HG02642 (cell line): ENCODE data around the gene EHD4.

ENCODE experiments used
- ATAC-seq: cut with Tn5 transposase; IDR thresholded peaks from one replicate; pipeline ENCODE4 v1.9.1; 2021; ENCODE audit warnings: mild to moderate bottlenecking; ENCODE audit not compliant: unreplicated experiment, poor library complexity

The EHD4 gene

GRCh38 chr15:41940441-41940857 lies 31.9 kb downstream of the EHD4 start:
- ATAC-seq = no peak

DNA sequence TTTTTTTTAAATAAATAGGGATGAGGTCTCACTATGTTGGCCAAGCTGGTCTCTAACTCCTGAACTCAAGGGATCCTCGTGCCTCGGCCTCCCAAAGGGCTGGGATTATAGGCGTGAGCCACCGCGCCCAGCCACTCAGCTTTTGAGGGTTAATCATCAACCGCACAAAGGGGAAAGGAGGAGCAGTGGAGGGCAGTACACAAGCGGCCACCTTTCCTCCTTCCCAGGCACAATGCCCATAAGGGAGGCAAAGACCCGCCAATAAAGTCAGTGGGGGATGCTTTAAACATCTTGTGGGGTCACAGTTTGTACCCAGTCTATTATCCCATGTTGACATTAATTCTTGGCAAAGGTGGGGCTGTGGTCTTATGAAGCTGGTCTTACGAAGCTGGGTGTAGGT lies 32.4 kb downstream of the EHD4 start:
- ATAC-seq = no peak

DNA sequence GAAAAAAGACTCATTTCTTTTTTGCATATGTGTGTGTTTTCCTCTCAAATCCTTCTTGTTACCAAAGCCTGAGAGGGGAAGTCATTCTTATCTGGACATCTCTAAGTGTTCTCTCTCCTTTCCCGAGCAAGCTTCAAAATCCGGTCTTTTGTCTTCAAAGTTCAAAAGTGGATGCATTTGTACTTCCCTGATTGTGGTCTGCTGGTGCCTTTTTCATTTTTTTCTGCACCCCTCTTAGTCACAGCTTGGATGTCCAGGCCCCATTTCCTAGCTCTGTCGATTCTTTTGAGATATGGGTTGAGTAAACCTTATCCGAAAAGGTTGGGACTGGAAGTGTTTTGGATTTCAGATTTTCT lies 34.8 kb downstream of the EHD4 start:
- ATAC-seq = no peak

GRCh38 chr15:41936649-41937567 lies 35.4 kb downstream of the EHD4 start:
- no peak for ATAC-seq

DNA sequence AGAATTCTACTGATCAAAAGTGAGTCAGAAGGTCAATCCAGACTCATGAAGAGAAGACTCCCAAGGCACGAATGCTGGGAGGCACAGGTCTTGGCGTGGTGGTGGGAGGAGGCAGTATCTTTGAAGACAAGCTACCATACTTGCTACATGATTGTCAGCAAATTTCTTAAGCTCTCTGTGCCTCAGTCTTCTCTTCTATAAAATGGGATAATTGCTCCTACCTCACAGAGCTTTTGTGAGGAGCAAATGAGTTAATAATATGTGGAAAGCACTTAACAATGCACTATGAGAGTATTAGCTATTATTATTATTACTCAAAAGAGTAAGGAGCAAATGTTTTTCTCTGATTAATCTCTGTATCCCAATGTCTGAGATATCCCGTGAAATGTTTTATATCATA lies 36.2 kb downstream of the EHD4 start:
- ATAC-seq = no peak

- no peak for ATAC-seq
Observed at GRCh38 chr15:41935566-41936020, 36.8 kb downstream of the EHD4 start.

DNA sequence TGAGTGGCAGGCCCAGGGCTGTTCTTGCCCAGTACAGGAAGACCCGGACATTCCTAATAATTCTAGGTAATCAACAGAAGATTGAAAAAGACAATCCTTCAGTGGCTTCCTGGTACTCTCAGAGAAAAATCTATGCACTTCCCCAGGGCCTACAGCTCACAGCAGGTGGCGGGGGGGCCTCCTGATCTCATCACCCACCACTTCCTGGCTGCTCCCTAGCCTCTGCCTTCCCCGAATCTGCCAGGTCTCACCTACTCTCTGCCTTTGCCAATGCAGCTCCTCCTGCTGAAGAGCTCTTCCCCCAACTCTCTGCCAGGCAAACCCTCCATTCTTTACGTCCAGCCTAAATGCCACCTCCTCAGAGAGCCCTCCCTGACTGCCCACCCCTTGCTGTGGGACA lies 37.5 kb downstream of the EHD4 start:
- ATAC-seq = no peak

- ATAC-seq = no peak
Observed at GRCh38 chr15:41933771-41934170, 38.6 kb downstream of the EHD4 start.

DNA sequence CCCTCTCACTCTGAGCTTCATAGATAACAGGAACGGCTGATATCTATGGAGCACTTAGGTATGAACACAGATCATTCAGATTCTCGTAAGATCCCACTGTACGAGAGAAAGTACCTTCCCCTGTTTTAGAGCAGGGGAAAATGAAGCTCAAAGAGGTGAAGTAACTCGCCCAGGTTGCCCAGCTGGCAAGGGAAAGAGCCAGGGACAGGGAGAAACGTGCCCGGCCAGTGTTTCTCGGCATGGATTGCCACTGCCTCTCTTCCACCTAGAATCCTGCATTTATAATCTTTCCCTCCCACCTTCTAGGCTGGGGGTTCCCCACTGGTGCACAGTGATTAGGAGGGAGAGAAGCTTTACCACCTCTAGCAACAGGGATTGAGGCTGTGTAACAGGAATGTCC lies 39.0 kb downstream of the EHD4 start:
- no peak for ATAC-seq

DNA sequence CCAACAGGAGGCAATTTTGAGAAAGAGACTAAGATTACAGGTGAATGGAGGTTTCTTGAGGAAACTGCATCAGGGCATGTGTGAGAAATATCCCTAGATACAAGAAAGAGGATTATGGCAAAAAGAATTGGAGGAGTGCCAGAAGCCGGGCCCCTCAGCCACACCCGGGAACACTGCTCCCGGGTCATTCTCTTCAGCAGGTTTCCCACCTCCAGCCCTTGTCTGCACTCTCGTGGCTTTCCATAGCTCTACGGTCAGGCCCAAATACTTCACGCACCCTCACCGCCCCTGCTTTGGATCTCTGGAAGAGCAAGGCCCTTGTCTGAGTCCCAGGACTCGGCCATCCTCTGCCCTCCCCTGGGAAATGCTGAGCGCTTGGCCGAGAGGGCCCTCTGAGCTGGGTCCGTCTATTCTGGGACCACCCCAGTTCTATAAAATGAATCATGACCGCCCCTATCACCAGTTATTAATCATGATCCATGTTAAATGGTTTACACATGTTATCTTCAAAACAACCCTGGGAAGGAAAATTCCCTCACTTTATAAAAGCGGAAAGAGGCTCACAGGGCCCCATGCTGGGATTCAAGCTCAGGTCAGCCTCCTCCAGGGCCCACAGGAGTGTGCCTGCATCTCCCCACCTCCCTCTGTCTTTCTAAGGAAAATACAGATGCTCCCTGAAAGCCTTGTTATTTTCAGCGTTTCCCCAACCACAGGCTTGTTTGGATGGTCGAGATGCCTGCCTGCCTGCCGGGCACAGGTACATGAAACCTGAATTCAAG lies 39.7 kb downstream of the EHD4 start:
- no peak for ATAC-seq

DNA sequence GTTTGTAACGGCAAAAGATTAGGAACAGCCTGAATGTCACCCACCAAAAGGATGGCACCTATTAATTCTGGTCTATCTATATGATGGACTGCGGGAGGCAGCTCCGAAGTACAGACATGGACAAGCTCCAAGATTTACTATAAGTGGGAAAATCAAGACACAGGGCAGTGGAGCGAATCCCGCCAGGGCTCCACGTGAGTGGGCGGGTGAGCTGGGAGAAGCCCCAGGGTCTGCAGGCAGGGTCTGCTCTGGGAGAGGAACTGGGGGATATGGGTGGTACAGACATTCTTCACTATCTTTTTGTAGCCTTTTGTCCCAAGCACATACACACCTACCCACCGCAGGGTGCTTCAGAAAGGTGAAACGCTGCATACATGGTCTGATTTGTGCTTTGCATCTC lies 40.3 kb downstream of the EHD4 start:
- ATAC-seq = no peak

- ATAC-seq = no peak
Observed at GRCh38 chr15:41930867-41931222, 41.5 kb downstream of the EHD4 start.

GRCh38 chr15:41930221-41930866 lies 42.0 kb downstream of the EHD4 start:
- no peak for ATAC-seq

- peak; percentile 84 for ATAC-seq
Observed at GRCh38 chr15:41928637-41929620, 43.4 kb downstream of the EHD4 start.

- ATAC-seq = no peak
Observed at GRCh38 chr15:41928100-41928499, 44.3 kb downstream of the EHD4 start.

GRCh38 chr15:41927536-41927935 lies 44.8 kb downstream of the EHD4 start:
- ATAC-seq = no peak

- ATAC-seq = no peak
Observed at GRCh38 chr15:41926185-41927056, 45.9 kb downstream of the EHD4 start.

- ATAC-seq = no peak
Observed at GRCh38 chr15:41925086-41925608, 47.2 kb downstream of the EHD4 start.
